Panc1 (cell line): ENCODE results near the gene TDRD15. TPM values are rescaled to one million over a fixed set of nuclear protein-coding genes. Genes with fewer than 3 reads are reported as not detected.
A peak's percentile ranks its signal among the peaks of the same experiment; 100 is the strongest.

ENCODE experiments used
- ATAC-seq: fragments of 200-7000 bp; cut with Tn5 transposase; 2 replicates; pipeline ENCODE4 v1.9.1; 2020; ENCODE audit warnings: mild to moderate bottlenecking, moderate library complexity
- BruUV-seq: library from RNA; stranded (reverse); fragments of 400-500 nt; replicated peaks from 2 replicates; lab custom pipeline; 2021; lab: Mats Ljungman, UMichigan
- CTCF ChIA-PET: fragments of 300-600 bp; sonication (Branson Sonifier 250); formaldehyde crosslinking; loops from one replicate; lab custom pipeline; 2022; ENCODE audit warnings: antibody characterized with exemption; lab: Charles Lee
- POLR2A ChIA-PET: fragments of 300-600 bp; sonication (Branson Sonifier 250); formaldehyde crosslinking; loops from one replicate; lab custom pipeline; 2022; ENCODE audit warnings: antibody characterized with exemption; lab: Charles Lee
- DNase-seq: peaks from one replicate; pipeline ENCODE4 v3.0.0-alpha.2; 2010; ENCODE audit warnings: low read depth, low spot score
- H3K27ac ChIP-seq: 2 replicates; pipeline ENCODE4 v1.5.1; 2011; ENCODE audit warnings: mild to moderate bottlenecking, low read length, inconsistent platforms
- H3K27me3 ChIP-seq: fragments of 200-500 bp; sonication (Bioruptor generic); 2 replicates; pipeline ENCODE4 v1.6.0; 2014; ENCODE audit warnings: low read length, inconsistent platforms; ENCODE audit not compliant: control insufficient read depth, insufficient read depth
- H3K36me3 ChIP-seq: fragments of 200-500 bp; sonication (Bioruptor generic); 2 replicates; pipeline ENCODE4 v1.5.1; 2014; ENCODE audit warnings: inconsistent platforms, mild to moderate bottlenecking, low read length, moderate library complexity; ENCODE audit not compliant: control insufficient read depth, insufficient read depth
- H3K4me1 ChIP-seq: 2 replicates; pipeline ENCODE4 v1.5.1; 2011; ENCODE audit warnings: inconsistent platforms, mild to moderate bottlenecking, low read length, moderate library complexity; ENCODE audit not compliant: control insufficient read depth, insufficient read depth
- H3K4me3 ChIP-seq, 2 experiments: 2 replicates each; pipeline ENCODE4 v1.5.1; 2011 to 2012; ENCODE audit warnings: low read depth in 2 of 2, low read length in 2 of 2, mild to moderate bottlenecking in 2 of 2, inconsistent platforms in 1 of 2, moderate library complexity in 1 of 2
- H3K9me3 ChIP-seq: fragments of 200-500 bp; sonication (Bioruptor generic); 2 replicates; pipeline ENCODE4 v1.5.1; 2014; ENCODE audit warnings: low read depth, mild to moderate bottlenecking, inconsistent platforms, low read length, moderate library complexity; ENCODE audit not compliant: control insufficient read depth, insufficient read depth
- CTCF ChIP-seq: fragments of 450-650 bp; IDR thresholded peaks from 2 replicates; pipeline ENCODE4 v1.5.1; 2017; ENCODE audit warnings: mild to moderate bottlenecking
- POLR2AphosphoS5 ChIP-seq: IDR thresholded peaks from 2 replicates; pipeline ENCODE4 v1.6.1; 2012; ENCODE audit warnings: mild to moderate bottlenecking, low read depth, low read length, moderate library complexity
- REST ChIP-seq, 2 experiments: IDR thresholded peaks; 2 replicates each; pipeline ENCODE4 v1.6.1; 2011 to 2012; ENCODE audit warnings: low read depth in 2 of 2, control low read depth in 1 of 2, low read length in 1 of 2, mild to moderate bottlenecking in 1 of 2, moderate library complexity in 1 of 2; ENCODE audit not compliant: insufficient read depth in 1 of 2
- SIN3A ChIP-seq: IDR thresholded peaks from 2 replicates; pipeline ENCODE4 v1.6.1; 2012; ENCODE audit warnings: low read depth, mild to moderate bottlenecking, low read length, moderate library complexity, borderline replicate concordance; ENCODE audit not compliant: insufficient read depth
- TCF7L2 ChIP-seq: IDR thresholded peaks from 2 replicates; pipeline ENCODE4 v1.6.1; 2011; ENCODE audit warnings: mild to moderate bottlenecking, low read depth, low read length, inconsistent platforms
- in situ Hi-C: cut with HindIII; loops from 2 replicates; pipeline ENCODE4 v1.10.0; 2016; ENCODE audit warnings: low sequenced_read_pairs, low pct_unique_long_range_greater_than_20kb
- intact Hi-C: fragments of 100-400 bp; cut with micrococcal nuclease; formaldehyde crosslinking; loops from one replicate; pipeline ENCODE4 v1.10.0; 2022; ENCODE audit not compliant: unreplicated experiment
- total RNA-seq: library from RNA; stranded (reverse); gene quantifications from one replicate; pipeline ENCODE4 v1.2.1, GENCODE V29; 2021; ENCODE audit not compliant: unreplicated experiment

TDRD15 gene
- total RNA-seq, 1 experiment from 2014 or later, result not detected

- no peaks in the 10 kb centered on the region for H3K27me3 ChIP-seq
- no peaks in the 10 kb centered on the region for H3K9me3 ChIP-seq
- H3K4me1 ChIP-seq, result no peaks in the 10 kb centered on the region
- TF ChIP-seq REST (IDR thresholded peaks at IDR 0.05; ENCODE audit: insufficient read depth in 1 of 2, low read depth in 2 of 2, low read length in 1 of 2) (no peak), TCF7L2 (no peak), SIN3A (no peak), CTCF (no peak), POLR2AphosphoS5 (no peak)
- H3K36me3 ChIP-seq, result no peaks in the 10 kb centered on the region
- DNase-seq (no peak), ATAC-seq (no peak)
- intact Hi-C loops (no loop called here), in situ Hi-C loops (no loop called here)
- no peak overlapping the region for H3K4me3 ChIP-seq
- H3K27ac ChIP-seq, result no peak overlapping the region
- POLR2A ChIA-PET, result no interaction called here
- CTCF ChIA-PET, result no interaction called here
- BruUV-seq, result no TSS peak
Observed at GRCh38 chr2:21163213-21163612, 39.4 kb downstream of the TDRD15 start.

GRCh38 chr2:21165350-21165749 is 41.6 kb downstream of the TDRD15 start:
- H3K36me3 ChIP-seq, result no peaks in the 10 kb centered on the region
- H3K27me3 ChIP-seq, result no peaks in the 10 kb centered on the region
- no TSS peak for BruUV-seq
- ChIA-PET POLR2A (no interaction called here), CTCF (no interaction called here)
- intact Hi-C loops, result no loop called here
- no peak for ATAC-seq
- no peak overlapping the region for H3K4me3 ChIP-seq
- in situ Hi-C loops, result no loop called here
- no peaks in the 10 kb centered on the region for H3K9me3 ChIP-seq
- TF ChIP-seq CTCF, result peak; percentile 26; the same call in 1 of the 2 replicates
- TF ChIP-seq SIN3A, result no peak
- no peak for DNase-seq
- H3K4me1 ChIP-seq, result no peaks in the 10 kb centered on the region
- H3K27ac ChIP-seq, result no peak overlapping the region
